Measurements from ENCODE around the gene SCAMP2. TPM values are rescaled to one million over a fixed set of nuclear protein-coding genes. Genes with fewer than 3 reads are reported as not detected.

SCAMP2 gene
- total RNA-seq, 1 experiment from 2014 or later: 38.0 TPM

DNA sequence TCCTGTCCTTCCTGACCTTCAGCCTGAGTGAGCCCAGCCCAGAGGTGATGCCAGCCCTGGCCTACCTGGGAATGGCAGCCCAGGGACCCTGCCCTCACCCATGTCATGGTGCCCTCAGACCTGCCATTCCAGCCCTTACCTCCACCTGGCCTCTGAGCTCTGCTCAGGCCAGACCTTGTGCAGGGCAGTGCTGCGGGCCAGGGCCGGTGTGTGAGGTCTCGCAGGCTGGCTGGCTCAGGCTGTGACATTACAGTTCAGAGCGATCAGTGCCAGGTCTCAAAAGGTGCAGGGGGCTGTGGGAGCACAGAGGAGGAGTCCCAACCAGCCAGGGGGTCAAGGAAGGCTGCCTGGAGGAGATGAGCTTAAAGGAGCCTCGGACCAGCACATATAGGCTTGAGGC is 53.1 kb downstream of the SCAMP2 start (continued):
- TF ChIP-seq NR3C1 (CRISPR knock-in tag; conservative IDR thresholded peaks at IDR 0.05; ENCODE audit: low read depth) (no peak), ZNF671 (CRISPR knock-in tag; IDR thresholded peaks at IDR 0.05) (no peak), JAZF1 (CRISPR knock-in tag; IDR thresholded peaks at IDR 0.05) (no peak), MLX (CRISPR knock-in tag; IDR thresholded peaks at IDR 0.05) (no peak), GRHL2 (CRISPR knock-in tag; IDR thresholded peaks at IDR 0.05; ENCODE audit: insufficient replicate concordance, severe bottlenecking) (no peak), USF2 (CRISPR knock-in tag; IDR thresholded peaks at IDR 0.05) (no peak)
- TF ChIP-seq, protein P1, sequence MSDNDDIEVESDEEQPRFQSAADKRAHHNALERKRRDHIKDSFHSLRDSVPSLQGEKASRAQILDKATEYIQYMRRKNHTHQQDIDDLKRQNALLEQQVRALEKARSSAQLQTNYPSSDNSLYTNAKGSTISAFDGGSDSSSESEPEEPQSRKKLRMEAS (CRISPR knock-in tag; IDR thresholded peaks at IDR 0.05): no peak

- Mint-ChIP-seq H3K27ac (peak overlapping the region; percentile 79), H3K4me3 (no peak overlapping the region), H3K27me3 (ENCODE audit: low read depth) (no peaks in the 10 kb centered on the region; the same call in 1 of the 2 replicates), H3K4me1 (peaks cover 20% of the 10 kb centered on the region), H3K9me3 (no peaks in the 10 kb centered on the region), H3K36me3 (no peaks in the 10 kb centered on the region)
- ATAC-seq: peak; percentile 61
- ChIA-PET CTCF (interaction anchor here (0.6 to 4.0 kb wide), 11 partner anchors 8 to 133 kb away, joined by 3 to 13 read pairs (median 6); partner anchors contain the start of genes CPLX3 and ULK3), POLR2A (no interaction called here)
- no peak for TF ChIP-seq ZNF671 (CRISPR knock-in tag; IDR thresholded peaks at IDR 0.05)
- TF ChIP-seq ZNF138 (CRISPR knock-in tag; conservative IDR thresholded peaks at IDR 0.05): no peak
- no peak for TF ChIP-seq NR1H2 (CRISPR knock-in tag; IDR thresholded peaks at IDR 0.05)
- TF ChIP-seq, protein P1 (CRISPR knock-in tag; IDR thresholded peaks at IDR 0.05): no peak
- no peak for TF ChIP-seq GABPB1 (CRISPR knock-in tag; IDR thresholded peaks at IDR 0.05)
- TF ChIP-seq MYBL2 (CRISPR knock-in tag; IDR thresholded peaks at IDR 0.05): no peak
- TF ChIP-seq, protein P2, sequence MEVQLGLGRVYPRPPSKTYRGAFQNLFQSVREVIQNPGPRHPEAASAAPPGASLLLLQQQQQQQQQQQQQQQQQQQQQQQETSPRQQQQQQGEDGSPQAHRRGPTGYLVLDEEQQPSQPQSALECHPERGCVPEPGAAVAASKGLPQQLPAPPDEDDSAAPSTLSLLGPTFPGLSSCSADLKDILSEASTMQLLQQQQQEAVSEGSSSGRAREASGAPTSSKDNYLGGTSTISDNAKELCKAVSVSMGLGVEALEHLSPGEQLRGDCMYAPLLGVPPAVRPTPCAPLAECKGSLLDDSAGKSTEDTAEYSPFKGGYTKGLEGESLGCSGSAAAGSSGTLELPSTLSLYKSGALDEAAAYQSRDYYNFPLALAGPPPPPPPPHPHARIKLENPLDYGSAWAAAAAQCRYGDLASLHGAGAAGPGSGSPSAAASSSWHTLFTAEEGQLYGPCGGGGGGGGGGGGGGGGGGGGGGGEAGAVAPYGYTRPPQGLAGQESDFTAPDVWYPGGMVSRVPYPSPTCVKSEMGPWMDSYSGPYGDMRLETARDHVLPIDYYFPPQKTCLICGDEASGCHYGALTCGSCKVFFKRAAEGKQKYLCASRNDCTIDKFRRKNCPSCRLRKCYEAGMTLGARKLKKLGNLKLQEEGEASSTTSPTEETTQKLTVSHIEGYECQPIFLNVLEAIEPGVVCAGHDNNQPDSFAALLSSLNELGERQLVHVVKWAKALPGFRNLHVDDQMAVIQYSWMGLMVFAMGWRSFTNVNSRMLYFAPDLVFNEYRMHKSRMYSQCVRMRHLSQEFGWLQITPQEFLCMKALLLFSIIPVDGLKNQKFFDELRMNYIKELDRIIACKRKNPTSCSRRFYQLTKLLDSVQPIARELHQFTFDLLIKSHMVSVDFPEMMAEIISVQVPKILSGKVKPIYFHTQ (CRISPR knock-in tag; IDR thresholded peaks at IDR 0.05): no peak
- TF ChIP-seq ERG (CRISPR knock-in tag; IDR thresholded peaks at IDR 0.05): no peak
- TF ChIP-seq IRF1 (CRISPR knock-in tag; IDR thresholded peaks at IDR 0.05): no peak
- TF ChIP-seq ATF6 (CRISPR knock-in tag; IDR thresholded peaks at IDR 0.05): no peak
- TF ChIP-seq NR3C1 (CRISPR knock-in tag; conservative IDR thresholded peaks at IDR 0.05; ENCODE audit: low read depth): no peak
- DNase-seq (ENCODE audit: low spot score): no peak
Observed at GRCh38 chr15:74817370-74817737, 55.8 kb downstream of the SCAMP2 start.

Measured in WTC11 (cell line).